GM21367 (cell line): ENCODE measurements around the gene ING4.
A peak's percentile ranks its signal among the peaks of the same experiment; 100 is the strongest.
"Not testable (repeated sequence)": the region's sequence is repeated elsewhere in the genome, so short reads cannot be mapped to it uniquely, and the experiment has no call there.

Source experiments
- ATAC-seq: cut with Tn5 transposase; IDR thresholded peaks from one replicate; pipeline ENCODE4 v1.9.1; 2021; ENCODE audit not compliant: unreplicated experiment

The ING4 gene

DNA sequence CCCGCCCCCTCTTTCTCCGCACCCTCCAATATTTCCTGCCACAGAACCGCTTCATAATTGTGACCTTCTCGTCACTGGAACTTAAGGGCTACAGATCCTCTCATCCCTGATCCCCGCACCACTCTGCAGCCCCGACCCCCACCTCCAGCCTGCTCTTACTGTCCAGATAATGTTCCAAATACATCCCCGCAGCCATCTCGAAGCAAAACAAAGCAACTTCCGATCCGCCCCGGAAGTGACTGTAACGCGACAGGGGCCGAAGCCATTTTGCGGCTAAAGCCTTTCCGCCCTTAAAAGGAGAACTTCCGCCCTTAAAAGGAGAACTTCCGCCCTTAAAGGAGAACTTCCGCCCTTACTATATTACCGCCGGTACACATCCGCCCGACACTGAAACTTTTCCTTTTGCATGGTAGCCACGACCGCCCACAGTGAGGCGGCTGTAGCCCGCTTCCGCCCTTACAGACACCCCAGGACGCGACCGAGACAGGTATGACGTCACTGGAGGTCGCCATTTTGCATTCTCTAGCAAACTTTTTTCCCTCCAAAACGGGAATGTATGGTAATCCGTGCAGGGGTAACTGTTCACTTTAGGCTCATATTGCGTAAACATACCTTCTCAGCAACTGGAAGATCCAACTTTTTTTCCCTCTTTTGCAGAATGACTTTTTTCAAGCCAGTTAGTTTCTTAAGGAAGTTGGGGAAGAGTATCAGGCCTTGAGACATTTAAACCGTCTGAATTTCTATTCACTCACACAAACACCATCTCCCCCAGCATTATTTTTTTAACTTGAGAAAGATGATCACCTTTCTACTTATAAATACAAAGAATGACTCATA is at the start of gene ING4:
Gene ING4 (minus strand): TSS at position 214 of the 837 bp plus-strand sequence. CDS start 18 bp downstream, at position 196.
- ATAC-seq, result peak; percentile 93

DNA sequence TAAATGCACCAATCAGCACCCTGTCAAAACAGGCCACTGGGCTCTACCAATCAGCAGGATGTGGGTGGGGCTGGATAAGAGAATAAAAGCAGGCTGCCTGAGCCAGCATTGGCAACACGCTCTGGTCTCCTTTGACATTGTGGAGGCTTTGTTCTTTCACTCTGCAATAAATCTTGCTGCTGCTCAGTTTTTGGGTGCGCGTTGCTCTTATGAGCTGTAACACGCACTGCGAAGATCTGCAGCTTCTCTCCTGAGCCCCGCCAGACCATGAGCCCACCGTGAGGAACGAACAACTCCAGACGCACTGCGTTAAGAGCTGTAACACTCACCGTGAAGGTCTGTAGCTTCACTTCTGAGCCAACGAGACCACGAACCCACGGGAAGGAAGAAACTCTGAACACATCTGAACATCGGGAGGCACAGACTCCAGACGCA is 46.1 kb upstream of the ING4 start:
- ATAC-seq, result no peak

DNA sequence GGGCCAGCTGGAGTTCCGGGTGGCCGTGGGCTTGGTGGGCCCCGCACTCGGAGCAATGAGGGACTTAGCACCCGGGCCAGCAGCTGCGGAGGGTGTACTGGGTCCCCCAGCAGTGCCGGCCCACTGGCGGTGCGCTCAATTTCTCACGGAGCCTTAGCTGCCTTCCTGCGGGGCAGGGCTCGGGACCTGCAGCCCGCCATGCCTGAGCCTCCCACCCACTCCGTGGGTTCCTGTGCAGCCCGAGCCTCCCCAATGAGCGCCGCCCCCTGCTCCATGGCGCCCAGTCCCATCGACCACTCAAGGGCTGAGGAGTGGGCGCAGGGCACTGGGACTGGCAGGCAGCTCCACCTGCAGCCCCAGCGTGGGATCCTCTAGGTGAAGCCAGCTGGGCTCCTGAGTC is 45.4 kb upstream of the ING4 start:
- not testable (repeated sequence) for ATAC-seq

DNA sequence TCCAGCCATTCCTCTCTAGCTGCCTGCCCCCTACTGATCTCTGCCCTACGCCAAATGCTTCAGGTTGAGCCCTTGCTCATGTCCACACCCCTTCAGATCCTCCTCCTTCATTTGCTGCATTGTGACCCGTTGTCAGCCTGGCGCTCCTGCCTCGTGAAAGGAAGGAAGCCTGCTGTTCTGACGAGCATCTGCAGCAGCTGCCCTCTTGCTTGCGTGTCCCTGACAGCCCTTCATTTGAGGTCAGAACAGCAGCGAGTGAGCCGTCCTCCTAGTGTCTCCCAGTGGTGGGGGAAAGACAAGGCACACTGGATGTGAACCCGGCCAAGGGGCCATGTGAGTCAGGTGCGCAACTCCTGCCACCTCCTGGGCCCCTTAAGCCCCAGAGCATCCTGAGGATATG is 40.7 kb upstream of the ING4 start:
- ATAC-seq, result no peak

DNA sequence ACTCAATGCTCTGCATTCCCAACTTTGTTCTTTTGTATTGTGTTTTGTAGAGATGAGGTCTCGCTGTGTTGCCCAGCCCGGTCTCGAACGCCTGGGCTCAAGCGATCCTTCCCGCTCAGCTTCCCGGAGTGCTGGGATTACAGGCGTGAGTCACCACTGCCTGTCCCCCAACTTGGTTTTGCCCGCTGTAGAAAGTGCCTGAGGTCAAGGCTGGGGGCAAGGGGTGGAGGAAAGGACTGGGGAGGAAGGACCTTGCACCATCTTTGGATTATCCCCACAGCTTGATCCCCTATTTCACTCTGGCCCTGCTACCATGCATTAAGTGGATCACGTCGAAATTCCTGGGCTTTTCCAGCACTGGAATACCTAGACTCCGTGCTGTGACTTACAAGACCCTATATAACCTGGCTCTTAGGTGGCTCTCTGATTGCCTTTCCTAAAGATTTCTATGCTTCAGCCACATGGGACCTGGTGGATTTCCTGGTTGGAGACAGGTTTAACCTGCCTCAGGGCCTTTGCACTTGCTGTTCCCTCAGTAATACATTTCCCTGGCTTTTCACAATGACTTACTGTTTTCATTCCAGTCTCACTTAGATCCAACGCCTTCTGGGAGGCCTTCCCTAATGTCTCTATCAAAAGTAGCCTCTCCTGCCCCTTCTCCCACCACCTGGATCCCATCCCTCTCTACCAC is 38.3 kb upstream of the ING4 start:
- no peak for ATAC-seq

DNA sequence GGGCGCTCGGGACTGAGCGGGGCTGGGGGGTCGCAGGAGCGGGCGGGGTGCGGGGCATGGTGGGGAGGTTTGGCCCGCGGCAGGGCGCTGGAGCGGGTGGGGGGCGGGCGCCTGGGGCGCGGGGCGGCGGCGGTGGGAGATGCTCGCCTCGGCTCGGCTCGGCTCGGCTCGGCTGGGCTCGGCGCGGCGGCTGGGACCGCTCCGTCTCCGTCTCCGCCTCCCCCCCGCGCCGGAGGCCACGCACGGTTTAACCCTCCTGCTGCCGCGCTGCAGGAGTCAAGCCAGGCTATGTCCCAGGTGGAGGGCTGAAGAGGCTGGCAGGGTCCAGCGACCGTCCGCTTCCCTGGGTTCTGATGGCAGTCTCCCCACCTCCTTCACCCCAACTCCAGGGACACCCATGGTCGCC is 37.7 kb upstream of the ING4 start, which contains the start of gene PIANP:
Gene PIANP (minus strand): TSS at position 170 of the 406 bp plus-strand sequence. CDS start 2,754 bp downstream, outside the sequence.
- no peak for ATAC-seq

DNA sequence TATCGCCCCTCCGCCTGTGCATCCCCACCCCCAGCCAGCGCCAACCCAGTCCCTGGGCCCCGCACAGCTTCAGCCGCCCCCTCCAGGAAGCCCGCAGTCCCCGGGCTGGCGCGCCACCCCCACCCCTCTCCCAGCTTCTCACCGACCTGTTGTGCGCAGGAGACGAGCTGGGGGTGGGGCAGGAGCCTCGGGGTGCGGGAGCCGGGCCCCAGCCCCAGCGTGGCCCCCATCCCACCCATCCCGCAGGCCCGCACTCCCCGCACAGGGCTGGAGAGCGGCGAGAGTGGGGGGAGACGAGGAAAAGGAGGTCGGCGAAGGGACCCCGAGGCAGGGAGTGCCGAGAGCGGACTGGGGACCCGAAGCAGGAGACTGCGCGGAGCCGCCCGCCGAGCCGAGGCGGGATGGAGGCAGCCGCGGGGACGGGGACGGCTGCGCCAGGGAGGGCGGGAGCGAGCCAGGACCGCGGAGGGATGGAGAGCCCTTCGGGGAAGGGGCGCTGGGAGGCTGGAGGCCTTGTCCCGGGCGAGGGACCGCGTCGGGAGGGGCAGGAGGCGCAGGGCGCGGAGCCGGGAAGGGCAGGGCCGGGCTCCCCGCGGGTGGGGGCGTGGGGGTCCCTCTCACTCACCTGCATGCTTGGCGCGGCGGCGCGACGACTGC is 37.2 kb upstream of the ING4 start:
- no peak for ATAC-seq

DNA sequence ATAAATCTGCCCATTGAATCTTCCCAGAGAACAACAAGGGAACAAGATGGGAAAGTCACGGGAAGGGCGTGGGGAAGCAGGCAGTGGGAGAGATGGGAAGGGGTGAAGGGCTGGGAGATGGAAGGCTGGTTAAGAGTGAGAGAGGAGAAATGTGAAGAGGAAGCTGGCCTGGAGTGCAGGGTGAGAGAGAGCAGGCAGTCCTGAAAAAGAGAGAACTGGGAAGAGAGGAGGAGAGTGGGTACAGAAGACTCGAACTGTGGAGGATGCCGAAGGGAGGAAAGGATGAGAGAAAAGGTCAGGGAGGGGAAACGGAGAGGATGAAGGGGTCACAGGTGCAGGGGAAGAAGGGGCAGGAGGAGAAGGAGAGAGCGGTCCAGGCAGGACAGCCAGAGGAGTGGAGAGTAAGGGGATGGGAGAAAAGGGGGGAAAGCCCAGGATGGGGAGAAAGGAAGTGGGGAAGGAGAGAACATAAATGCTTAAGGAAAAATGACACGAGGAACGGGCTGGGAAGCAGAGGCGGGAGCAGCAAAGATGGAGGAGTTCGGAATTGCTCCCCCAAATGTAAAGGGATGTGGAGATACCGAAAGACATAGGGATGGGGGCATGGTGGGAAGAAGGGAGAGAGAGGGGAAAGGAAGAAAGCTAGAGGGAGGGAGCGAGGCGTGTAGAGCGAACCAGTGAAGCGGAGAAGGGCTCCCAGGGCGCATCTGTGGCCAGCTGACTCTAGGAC is 36.5 kb upstream of the ING4 start:
- no peak for ATAC-seq

DNA sequence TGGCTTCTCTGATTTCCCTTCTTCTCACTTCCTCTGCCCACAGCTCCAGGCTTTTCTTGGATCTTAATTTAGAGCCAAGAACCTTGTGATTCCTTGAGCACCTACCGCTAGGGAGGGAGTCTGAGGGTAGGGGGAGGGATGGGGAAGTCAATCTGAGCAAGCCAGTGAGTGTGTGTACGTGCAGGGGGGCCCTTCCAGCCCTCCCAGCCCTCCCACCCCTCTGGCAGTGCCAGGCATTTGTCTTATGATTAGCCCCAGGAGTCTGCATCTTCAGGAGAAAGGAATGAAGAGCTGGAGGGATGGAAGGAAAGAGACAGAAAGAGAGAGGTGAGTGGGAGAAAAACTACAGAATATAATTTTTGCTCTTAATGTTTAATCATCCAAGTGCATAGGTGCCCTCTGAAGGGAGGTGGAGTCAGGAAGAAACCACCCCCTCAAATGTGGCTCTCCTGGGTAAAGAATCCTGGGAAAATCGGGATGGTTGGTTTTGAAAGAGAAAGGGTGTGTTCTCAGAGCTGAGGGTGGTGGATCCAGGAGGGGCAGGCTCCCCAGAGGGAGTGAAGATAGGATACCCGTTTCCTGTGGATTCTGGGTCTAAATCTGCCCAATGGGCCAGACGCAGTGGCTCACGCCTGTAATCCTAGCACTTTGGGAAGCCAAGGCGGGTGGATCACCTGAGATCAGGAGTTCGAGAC is 35.6 kb upstream of the ING4 start:
- no peak for ATAC-seq

DNA sequence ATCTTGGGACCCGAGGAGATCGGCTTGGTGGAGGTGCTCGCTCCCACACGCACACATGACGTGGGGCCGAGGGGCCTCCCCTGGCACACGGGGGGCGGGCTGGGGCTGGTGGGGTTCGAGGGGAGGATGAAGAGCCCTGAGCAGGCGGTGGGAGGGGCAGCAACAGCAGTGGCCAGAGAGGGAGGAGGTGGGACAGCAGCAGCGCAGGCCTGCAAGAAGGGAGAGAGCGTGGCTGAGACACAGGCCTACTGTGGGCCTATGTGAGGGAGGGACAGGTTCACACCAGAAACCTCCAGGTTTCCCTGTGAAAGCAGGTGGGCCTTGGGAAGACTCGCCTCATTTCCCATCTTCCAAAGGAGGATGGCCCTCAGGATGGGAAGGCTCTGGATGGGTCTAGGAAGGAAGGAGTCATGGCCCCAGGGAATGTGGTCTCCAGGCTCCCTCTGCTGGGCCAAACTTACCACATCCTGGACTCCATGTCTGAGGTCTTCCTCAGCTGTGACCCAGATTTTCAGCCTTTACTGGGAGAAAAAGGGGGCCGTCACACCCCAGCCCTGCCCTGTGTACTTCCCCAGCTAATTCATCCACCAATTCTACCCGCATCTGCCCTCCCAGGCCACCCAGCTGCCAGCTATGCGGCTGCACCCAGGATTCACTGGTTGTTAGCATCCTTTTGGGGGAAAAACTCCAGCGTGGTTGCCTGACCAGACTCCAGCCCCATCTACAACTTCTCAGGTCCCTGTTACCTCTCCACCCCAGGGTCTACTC is 34.8 kb upstream of the ING4 start:
- ATAC-seq, result no peak

DNA sequence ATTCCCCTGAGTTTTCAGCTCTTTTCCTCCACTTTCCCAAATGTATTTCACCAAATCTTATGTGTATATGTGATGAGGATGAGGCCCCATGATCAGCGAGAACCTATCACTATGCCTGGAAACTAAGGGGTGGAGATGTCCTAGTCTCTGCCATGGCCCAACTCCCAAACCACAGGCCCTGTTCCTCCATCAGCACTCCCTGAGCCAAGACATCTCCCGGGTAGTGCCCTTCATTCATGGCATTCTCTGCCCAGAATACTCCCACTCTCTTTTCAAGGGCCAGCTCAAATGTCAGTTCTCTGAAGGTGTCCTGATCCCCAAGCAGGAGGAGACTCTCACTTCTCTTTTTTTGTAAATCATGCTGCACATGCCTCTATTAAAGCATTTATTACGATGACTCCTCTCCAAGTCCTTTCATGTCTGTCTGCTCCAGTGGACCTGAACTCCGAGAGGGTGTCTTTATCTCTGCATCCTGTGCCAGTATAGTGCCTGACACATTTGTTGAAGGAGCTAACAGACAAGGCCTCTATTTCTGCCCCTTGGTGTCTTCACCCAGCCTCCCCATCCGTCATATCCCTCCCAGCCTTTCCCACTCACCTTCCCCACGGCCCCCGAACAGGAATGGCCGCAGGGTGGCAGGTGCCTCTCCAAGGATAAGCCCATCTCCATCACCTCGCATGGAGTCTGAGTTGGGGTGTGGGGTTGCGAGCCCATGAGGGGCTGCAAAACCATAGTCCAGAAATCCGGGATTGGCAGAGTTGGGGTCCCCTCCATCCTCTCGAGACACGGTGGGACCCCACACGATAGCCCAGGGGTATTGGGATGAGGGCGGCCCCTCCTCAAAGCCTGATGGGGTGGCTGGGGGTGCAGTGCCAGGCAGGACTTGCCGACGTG is 34.0 kb upstream of the ING4 start:
- no peak for ATAC-seq

DNA sequence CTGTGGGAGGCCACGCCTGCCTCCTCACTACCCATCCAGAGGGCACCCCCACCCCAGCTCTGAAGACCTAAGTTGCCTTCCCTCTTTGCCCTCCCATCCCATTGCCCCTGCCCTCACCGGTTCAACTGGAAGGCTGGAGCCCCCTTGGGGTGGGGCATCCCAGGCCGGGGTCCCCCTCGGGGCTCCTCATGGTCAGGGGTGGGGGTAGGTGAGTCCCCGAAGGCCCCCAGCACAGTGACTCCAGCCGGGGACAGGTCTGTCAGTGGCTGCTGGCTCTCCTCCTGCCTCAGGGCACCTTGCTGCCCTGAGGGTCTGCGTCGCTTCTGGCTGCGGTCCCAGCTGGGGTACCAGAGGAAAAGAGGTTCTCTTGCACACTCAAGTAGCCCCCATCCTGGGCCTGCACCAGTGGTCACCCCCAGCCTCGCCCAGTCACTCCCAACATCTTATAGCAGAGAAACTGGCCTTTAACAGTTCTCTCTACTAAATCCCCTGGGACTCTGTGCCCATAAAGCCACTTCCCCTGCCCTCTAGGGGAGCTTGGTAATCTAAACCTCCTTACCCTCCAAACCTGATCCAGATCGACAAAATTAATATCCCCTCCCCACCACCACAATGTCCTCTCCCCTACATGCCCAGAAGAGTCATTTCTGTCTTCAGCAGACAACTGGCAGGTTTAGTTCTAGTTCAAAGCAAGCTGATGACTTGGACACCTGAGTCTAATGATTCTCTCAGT is 32.6 kb upstream of the ING4 start:
- no peak for ATAC-seq

DNA sequence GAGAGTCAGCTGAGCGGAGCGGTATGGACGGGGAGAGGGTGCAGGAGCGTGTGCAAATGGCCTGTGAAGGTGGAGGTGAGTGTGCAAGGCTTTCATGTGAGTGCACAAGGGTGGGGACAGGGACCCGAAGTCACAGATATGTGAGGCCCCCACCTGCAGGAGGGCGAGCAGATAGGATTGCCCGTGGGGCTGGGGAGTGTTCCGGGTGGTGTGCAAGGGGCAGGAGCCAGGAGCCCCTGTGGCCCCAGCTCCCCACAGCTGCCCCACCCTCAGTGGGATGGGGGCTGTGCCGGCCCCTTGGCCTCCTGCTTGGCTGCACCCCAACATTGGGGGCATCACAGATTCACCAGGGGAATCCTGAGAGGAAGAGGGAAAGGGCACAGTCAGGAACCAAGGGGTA is 31.8 kb upstream of the ING4 start:
- ATAC-seq, result no peak

DNA sequence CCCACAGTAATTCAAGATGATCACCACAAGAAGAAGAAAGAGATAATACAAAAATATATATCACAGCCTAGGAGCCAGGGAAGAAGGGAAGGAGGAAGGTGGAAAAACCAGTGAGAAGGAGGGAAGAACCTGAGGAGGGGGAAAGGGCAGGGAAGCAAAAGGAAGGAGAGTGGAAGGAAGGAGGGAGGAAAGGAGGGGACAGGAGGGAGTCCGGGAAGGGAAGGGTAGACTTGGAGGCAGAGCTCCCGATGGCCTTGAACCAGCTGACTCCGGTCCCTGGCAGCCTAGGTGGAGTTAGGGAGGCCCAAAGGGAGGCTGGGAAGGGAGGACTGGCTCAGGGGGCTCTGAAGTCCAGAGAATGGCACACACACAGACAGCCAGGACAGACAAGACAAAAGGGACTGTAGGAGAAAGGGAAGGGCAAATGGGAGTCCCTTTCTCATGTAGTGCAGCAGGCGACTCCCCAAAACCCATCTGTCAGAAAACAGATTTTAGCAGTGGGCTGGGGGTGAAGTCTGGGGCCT is 31.0 kb upstream of the ING4 start:
- ATAC-seq, result no peak

DNA sequence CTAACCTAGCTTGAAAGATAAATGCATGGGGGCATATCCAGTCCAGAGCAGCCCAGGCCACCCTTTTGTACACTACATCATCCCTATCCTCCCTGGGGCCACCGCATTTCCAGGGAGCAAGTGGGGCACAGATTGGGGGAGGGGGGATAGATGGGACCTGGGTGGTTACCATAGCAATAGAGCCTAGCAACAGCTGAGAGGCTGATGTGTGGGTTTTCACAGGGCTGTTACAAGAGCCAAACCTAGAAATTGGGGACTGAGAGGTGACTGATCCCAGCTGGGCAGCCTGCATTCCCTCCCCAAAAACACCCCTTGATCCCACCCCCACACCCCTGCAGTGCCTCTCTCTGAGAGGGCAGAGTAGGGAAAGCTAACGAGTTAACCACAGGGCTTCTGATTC is 30.0 kb upstream of the ING4 start:
- ATAC-seq, result no peak

DNA sequence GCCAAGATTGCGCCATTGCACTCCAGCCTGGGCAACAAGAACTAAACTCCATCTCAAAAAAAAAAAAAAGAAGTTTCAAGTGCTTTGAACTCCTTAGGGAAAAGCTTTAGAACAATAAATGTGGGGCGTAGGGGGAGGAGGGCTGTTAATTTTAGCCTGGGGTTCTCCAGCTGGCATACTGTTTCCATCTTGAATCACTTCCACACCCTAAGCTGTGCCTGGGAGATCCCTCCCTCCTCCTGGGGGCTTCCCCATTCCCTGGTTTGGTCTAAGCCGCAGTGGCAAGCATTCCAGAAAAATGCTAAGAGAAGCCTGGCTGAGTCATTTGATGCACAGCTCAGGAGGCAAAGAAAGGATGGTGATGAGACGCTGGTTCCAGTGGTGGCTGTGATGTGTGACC is 28.6 kb upstream of the ING4 start:
- no peak for ATAC-seq

DNA sequence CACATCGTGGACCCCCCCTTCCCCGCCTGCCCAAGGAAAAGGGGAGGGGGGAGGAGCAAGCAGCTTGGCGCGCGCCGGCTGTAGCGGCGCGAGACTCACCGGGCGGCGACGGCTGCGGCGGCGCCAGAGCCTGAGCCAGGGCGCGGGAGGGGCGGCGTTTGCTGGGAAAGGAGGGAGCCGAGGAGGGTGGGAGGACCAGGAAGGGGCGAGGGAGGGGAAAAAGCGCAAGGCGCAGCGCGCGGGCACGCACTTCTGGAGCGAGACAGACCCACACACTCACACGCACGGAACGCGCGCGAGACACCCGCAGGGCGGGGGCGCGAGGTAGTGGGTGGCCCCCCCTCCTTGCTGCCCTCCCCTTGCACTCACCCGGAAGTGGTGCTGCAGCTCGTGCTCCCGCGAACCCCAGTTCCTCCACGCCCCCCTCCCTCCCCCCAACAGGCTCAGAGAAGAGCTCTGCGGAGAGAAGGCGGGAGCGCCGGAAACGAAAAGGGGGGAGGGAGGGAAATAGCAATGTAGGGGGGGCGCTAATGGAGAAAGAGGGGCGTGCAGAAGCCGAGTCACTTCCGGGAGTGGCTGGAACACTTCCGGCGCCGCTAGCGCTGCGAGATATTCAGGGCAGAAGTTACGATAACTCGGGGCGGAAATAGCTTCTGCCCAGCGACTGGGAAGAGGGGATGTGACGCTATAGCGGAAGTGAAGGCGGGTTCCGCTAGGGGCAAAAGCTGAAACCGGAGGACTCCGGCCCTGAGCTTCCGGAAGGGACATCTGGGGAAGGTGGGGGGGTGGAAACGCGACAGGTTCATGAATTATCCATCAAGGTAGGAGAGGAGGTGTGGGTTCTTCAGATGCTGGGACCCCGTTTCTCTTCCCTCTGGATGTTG is 26.3 kb upstream of the ING4 start, which contains the start of gene ZNF384:
Gene ZNF384 (minus strand): TSS at position 377 of the 884 bp plus-strand sequence. CDS start 9,855 bp downstream, outside the sequence.
- ATAC-seq, result peak; percentile 71
